GM10266 (cell line): Measurements from ENCODE around the gene MAP1B.

Experiments
- DNase-seq: peaks from one replicate; pipeline ENCODE4 v3.0.0; 2012; ENCODE audit errors: extremely low spot score
- TF ChIP-seq, protein P1 (sequence below): IDR thresholded peaks from 2 replicates; pipeline ENCODE4 v1.5.1; 2012; ENCODE audit warnings: mild to moderate bottlenecking, low read depth; ENCODE audit not compliant: control insufficient read depth, insufficient read depth; ENCODE audit errors: missing control alignments

Gene MAP1B

DNA sequence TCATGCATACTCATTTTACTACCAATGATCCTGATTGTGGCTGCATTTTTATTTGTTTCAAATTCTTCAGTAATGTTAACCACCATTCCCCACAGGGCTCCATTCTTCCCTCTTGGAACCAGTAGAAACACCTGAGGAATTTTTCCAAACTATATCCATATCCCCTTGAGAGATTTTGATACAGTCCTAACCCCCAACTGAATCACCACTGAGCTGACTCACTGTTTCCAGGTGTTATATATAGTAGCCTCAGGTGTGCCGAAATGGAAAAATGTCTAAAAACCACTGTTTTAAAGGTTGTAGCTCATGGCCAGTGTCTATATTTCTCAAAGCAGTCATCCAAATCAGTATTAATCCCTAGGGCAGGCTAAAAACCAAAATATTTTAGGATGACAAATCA is 127.6 kb downstream of the MAP1B start:
- TF ChIP-seq, protein P1, sequence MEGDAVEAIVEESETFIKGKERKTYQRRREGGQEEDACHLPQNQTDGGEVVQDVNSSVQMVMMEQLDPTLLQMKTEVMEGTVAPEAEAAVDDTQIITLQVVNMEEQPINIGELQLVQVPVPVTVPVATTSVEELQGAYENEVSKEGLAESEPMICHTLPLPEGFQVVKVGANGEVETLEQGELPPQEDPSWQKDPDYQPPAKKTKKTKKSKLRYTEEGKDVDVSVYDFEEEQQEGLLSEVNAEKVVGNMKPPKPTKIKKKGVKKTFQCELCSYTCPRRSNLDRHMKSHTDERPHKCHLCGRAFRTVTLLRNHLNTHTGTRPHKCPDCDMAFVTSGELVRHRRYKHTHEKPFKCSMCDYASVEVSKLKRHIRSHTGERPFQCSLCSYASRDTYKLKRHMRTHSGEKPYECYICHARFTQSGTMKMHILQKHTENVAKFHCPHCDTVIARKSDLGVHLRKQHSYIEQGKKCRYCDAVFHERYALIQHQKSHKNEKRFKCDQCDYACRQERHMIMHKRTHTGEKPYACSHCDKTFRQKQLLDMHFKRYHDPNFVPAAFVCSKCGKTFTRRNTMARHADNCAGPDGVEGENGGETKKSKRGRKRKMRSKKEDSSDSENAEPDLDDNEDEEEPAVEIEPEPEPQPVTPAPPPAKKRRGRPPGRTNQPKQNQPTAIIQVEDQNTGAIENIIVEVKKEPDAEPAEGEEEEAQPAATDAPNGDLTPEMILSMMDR: no peak
- DNase-seq: no peak

DNA sequence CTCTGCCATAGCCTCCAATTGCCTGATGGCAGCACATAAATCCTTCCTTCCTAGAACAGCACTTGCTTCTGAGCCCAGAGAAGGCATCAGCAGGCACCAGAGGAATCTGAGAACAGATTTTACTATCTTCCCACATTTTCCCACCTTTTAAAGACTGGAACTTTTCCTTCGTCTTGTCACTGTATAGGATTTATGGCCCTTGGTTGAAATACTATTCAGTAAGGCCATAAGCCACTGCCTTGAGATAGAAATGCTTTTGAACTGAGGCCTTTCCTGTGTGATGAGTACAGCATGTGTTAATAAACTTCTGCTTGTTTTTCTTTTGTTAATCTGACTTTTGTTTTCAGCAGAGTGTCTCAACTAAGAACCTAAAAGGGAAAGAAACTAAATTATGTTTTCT is 128.4 kb downstream of the MAP1B start:
- TF ChIP-seq, protein P1: no peak
- DNase-seq: no peak

DNA sequence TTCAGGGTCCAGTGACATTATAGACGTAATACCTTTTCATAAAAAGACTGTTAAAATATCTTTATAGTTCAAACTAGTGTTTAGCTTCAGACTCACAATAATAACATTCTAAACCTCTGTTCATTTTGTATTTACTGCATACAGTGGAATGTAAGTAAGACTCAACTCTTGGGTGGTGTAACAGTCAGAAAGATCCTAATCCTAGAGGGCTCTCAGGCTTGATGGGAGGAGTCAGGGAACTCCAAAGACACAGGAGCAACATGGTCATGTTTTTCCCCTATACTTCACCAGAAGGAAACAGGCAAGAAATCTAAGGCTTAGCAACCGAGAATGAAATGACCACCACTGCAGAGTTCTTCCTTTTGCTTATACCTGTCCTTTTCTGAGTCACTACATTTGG is 130.1 kb downstream of the MAP1B start:
- no peak for DNase-seq
- TF ChIP-seq, protein P1: no peak

DNA sequence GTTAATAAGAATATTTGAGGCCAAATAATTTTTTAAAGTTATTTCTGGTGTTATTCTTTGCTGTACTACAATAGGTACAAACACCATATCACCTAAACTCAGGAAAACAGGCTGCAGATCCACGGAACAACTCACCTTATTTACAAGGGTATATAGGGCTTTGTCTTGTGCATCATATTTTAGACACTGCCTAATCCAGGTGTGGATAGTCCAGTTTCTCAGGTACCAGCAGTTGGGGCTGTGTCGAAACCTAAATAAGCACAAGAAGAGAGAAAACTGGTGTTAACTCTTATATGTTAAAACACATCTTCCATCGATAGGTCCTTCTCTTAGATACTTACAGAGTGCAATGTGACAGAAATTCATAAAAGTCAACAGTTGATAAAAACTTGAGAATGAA is 130.6 kb downstream of the MAP1B start:
- TF ChIP-seq, protein P1: no peak

DNA sequence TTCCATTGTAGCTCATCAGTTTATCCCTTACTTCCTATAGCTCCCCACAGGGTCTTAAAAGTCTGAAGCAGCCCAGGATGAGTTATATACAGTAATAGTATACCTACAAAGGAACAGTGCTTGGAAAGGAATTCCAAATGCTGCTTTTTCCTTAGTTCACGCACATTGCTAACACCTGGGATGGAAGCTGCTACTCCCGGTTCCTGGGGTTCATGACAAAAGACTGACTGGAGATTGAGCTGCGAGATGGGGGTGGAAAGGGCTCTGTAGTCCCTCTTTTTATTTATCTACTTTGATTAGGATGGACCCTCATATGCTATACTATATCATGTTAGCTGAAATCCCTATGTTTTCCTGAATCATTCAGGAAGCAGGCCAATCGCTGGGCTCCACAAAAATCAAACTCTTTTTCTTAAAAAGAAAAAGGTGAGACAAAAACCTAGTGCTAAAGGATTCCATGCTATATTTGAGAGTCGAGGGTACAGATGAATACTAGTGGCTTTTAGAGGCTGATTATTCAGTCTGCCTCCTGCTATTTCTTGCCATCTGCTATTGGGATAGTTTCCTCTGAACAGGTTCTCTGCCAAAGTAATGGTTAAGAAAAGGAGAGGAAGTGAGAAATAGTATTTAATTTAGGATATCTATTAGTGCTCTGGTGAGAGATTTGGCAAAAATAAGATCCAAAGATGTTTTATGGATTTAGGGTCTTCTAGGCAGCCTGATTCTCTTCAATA is 131.6 kb downstream of the MAP1B start:
- no peak for DNase-seq
- TF ChIP-seq, protein P1: no peak

More for the DNA sequence above, 130.6 kb downstream of the MAP1B start:
- DNase-seq: no peak

DNA sequence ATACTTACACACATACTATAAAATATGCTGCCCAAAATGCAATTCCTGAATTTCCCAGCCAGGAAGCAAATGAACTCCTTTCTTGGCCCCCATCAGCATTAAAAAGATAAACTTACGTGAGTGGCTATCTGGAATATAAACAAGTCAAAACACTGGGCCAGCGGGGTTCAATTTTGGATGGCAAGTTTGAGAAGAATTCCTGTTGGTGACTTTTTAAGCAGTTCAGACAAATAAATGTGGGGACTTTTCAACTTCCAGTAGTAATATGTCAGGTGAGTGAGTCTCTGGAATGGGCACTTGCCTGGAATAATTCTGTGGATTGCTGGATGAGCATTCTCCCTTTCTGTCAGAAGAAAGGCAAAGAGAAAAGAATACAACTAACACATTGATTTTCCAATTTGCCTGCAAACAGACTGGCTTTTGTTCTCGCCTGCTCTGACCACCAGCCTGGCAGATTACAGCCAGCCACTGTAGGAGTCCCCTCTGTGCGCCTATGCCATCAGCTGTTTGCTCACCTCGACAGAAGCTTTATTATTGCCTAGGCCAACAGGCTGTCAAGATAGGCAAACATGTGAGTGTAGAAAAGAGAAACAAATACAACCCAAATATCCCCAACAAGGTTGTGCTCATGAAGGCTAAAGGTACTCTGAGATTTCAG is 134.2 kb downstream of the MAP1B start:
- DNase-seq: no peak
- TF ChIP-seq, protein P1: no peak
